SIG-M5 treated with dmso at 0.1 percent for 504 hours (cell line): Measurements from ENCODE around the gene MPZL2.
A peak's percentile ranks its signal among the peaks of the same experiment; 100 is the strongest.

ENCODE experiments used
- DNase-seq: peaks from one replicate; lab custom pipeline; 2025; ENCODE audit not compliant: unreplicated experiment; lab: John Stamatoyannopoulos, UW

Gene MPZL2

GRCh38 chr11:118223570-118223969 is 40.5 kb downstream of the MPZL2 start:
- DNase-seq, result no peak

GRCh38 chr11:118222437-118222836 is 41.7 kb downstream of the MPZL2 start:
- DNase-seq, result no peak

DNA sequence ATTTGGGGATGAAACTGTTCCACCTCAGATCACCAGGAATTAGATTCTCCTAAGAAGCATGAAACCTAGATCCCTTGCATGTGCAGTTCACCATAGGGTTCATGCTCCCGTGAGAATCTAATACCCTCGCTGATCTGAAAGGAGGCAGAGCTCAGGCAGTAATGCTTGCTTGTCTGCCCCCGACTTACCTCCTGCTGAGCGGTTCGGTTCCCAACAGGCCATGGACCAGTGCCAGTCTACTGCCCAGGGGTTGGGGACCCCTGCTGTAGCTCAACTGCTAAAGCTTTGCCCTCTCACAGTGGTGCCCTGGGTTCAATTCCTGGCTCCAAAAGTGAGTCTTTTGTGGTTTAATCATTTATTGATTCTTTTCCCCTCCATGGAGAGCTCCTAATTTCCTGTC is 42.7 kb downstream of the MPZL2 start:
- DNase-seq, result no peak

GRCh38 chr11:118219732-118220131 is 44.4 kb downstream of the MPZL2 start:
- no peak for DNase-seq

DNA sequence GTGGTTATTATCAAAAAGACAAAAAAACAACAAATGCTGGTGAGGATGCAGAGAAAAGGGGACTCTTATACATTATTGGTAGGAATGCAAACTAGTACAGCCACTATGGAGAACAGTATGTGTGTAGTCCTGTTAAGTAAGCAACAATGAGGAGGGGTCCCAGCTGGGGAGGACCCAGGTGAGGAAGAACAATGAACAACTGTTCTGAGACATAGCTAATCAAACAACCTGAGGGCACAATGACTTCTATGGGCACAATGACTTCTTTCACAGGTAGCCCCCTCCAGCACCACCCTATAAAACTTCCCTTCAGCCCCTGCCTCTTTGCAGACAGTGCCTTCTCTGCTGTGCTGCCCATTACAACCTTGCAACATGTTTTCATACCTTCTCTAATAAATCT is 44.9 kb downstream of the MPZL2 start:
- DNase-seq, result no peak

- no peak for DNase-seq
Observed at GRCh38 chr11:118217575-118217974, 46.5 kb downstream of the MPZL2 start.

DNA sequence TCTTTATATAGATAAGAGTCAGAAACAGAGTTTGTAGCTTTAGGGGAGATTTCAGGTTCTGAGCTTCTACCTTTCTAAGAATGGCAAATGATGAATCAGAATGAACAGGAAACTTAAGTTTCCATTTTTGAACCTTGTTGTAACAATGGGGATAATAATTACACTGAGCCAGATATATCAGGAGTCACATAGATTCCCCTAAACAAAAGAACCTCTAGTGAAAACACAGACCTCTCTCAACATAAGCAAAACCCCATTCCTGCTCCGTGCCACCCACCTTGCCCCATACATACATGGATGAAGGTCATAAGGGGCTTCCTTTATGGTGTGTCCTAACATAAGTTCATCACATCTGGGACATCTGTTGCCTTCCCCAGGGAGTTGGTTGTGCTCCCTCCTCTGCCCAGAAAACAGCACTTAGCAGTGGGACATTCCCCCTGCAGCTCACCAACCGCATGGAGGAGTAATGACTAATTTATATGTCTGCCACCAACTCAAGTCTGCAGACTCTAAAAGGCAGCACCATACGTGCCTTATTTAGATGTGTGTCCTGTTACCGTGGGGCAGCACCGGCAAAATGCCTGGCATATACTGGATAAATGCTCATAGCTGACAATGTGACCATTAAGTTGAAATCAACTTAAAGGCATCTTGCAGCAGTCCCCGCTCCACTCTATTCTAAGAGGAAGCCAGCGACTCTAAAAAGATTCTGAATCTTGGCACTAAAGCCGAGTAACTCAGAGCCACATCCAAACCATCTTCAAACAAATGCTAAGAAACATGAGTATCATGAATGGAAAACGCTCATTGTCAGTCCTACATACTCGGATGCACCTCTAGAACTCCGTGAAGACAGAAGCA is 47.2 kb downstream of the MPZL2 start:
- DNase-seq, result no peak

- DNase-seq, result no peak
Observed at GRCh38 chr11:118215765-118216164, 48.3 kb downstream of the MPZL2 start.

GRCh38 chr11:118215262-118215661 is 48.8 kb downstream of the MPZL2 start:
- DNase-seq, result no peak

- DNase-seq, result peak; percentile 94
Observed at GRCh38 chr11:118214210-118214914, 49.7 kb downstream of the MPZL2 start.

GRCh38 chr11:118213781-118214180 is 50.3 kb downstream of the MPZL2 start:
- DNase-seq, result no peak

GRCh38 chr11:118213201-118213600 is 50.9 kb downstream of the MPZL2 start:
- no peak for DNase-seq

DNA sequence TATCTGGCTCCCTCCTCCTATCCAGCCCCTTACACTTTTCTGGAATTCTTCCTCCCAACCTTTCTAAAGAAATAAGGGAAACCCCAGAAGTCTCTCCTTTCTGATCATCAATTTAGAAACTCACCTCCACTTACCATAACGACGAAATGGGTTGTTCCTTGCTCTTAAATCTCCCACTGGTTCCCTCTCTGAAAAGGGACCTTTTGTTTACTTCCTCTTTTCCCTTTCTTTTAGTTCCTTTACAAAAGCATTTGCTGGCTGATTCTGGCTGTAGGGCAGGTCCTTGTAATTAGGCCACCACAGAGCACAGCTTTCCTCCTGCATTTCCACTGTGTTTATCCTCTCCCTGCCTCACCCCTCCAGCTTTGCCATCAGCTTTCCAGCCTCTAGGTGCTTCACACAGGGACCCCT is 51.3 kb downstream of the MPZL2 start:
- peak; percentile 71 for DNase-seq

DNA sequence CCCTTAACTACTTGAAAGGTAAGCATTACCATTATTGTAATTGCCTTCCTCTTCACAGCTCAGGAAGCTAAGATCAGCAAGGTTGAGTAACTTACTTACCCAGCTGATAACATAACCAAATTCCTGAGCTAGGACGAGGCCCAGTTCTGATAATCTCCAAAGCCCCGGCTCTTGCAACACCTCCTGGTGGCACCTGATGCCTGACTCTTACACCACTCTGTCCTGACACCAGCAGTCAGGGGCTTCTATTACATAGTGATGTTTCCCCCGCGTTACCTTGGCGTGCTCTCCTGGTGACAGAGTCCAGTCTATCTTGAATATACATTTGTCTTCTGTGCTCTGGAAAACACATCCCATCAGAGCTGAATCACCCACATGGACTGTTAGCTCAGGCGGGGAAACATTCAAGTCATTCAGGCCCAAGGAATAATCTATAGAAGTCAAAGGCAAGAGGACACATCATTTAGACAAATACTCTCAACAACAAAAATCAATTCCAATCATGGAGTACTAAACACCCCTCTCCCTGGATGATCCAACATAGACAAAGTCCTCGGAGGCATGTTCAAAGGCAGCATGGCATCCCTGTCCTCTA is 51.9 kb downstream of the MPZL2 start:
- DNase-seq, result peak; percentile 62

DNA sequence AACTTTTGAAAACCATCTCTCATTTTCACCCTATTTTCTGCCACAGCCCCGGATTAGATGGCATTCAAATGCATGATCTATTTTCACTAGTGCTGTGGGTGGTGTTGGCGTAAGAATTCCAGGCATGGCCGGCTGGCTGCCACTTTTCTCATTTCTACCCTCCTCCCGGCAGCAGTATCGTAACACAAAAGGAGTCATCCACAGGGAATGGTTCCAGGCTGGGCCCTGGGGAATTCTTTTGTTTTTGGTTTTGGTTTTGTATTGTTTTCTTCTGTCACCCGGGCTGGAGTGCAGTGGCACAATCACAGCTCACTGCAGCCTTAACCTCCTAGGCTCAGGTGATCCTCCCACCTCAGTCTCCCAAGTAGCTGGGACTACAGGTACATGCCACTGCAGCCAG is 53.1 kb downstream of the MPZL2 start:
- no peak for DNase-seq

DNA sequence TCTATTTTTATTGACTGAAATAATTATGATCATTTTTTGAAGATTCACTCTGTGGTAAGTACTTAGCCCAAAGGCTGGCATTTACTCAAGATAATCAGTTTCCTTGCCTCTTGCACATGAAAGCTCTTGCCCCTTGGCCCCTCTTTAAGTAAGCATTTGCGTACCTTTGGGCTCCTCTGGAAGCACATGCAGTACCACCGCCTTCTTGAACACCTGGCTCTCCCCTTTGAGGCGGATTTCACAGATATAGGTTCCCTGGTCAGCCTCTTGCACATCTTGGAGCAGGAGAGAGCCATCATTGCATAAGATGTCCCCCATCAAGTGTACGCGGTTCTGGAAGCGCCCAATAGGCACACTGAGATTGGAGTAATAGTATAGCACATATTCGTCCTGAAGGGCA is 53.8 kb downstream of the MPZL2 start:
- no peak for DNase-seq

- DNase-seq, result no peak
Observed at GRCh38 chr11:118209033-118209432, 55.1 kb downstream of the MPZL2 start.

- no peak for DNase-seq
Observed at GRCh38 chr11:118207079-118207478, 57.0 kb downstream of the MPZL2 start.

DNA sequence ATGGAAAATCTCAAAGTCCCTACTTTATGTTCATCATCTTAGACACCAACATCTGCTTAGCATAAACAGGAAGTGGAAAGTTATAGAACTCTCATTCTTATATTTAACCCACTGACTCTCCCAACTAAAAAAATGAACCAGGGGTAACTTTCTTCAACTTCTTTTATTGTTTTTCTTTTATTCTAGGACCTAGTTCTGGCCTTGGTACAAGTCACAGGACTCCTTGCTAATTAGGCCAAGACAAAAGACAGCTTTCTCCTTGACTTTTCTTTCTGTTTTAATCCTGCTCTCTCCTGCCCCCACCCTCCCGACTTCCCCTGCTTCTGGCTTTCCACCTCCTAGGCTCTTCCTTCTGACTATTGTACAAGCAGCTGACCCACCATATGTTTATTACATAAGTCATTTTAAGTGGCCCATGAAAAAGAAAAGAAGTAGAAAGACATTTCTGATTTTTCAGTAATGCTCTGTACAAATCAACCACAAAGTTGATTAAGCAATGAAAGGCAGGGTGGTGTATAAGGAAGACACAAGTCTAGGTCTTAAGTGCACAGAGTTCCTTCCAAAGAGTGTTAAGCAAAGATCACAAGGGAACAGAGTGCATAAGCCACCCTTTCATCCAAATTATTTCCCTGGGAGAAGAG is 57.6 kb downstream of the MPZL2 start:
- peak; percentile 90 for DNase-seq

GRCh38 chr11:118205606-118206378 is 58.3 kb downstream of the MPZL2 start:
- DNase-seq, result no peak
